ENCODE data around the gene HLA-DPA1.
A peak's percentile ranks its signal among the peaks of the same experiment; 100 is the strongest.

The HLA-DPA1 gene

DNA sequence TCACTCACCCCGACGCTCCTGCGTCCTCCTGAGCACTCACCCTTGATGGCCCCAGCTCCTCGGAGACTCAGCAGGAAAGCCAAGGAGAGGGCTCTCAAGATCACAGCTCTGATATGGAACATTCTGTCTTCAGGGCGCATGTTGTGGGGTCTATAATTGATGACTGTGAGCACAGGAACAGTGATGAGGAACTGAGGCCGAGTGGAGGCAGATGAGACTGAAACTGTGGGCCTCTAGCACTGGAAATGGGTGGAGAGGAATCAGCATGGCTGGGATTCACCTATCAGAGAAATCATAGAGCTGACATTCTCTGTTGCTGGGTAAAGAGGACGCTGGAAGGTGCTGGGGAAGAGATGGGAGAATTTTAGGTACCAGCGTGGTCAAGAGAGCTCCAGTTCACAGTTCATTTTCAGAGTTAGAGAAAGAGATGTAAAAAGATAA, at the start of gene HLA-DPA1:
HLA-DPA1 (minus strand) TSS at position 219 of the 441 bp plus-strand sequence.
- peaks cover 4% of the 10 kb centered on the region for H3K36me3 Mint-ChIP-seq (ENCODE audit: low read depth)
- H3K4me1 Mint-ChIP-seq (ENCODE audit: low read depth): peaks cover 47% of the 10 kb centered on the region
- no peaks in the 10 kb centered on the region for H3K9me3 Mint-ChIP-seq
- H3K27ac Mint-ChIP-seq: peak within 1 kb of the TSS; percentile 50
- H3K27me3 Mint-ChIP-seq: no peaks in the 10 kb centered on the region
- H3K4me3 Mint-ChIP-seq: peak within 1 kb of the TSS; percentile 85

DNA sequence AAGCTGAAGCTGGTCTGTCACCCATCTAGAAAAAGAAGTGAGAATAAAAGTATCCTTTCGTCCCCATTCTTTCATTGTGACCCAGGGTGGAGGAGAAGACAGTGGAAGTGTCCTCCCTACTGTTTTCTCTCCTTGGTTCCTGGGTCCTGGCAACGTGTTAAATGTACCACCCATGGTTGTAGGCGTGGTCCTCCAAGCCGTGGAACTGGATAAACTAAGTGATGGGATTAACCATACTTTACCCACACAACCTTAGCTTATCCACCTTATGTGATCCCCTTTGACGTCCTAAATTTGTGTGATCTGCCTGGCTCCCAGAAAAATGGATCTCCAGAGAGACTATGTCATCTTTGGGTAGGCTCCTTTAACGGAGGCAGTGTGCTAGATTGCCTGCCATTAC, 49.7 kb upstream of the HLA-DPA1 start:
- H3K4me1 Mint-ChIP-seq (ENCODE audit: low read depth): peaks cover 5% of the 10 kb centered on the region
- peaks cover 4% of the 10 kb centered on the region for H3K9me3 Mint-ChIP-seq
- peaks cover 14% of the 10 kb centered on the region for H3K27me3 Mint-ChIP-seq

DNA sequence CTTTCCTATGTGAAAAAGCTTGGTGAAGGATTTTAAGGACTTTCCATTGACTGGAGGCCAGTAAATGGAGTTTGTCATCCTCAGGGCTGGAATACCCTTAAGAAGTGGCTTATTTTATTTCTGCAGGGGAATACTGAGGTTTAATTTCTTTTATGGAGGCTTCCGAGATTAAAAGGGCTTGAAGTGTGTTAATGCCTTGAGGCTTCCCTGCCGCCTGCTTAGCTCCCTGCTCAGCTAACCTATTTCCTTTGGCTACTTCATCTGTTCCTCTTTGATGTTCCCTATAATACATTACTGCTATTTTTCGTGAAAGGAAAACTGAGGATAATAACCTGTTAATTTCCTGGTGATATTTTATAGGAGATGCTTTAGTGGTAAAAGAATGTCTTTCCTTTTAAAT, 46.6 kb upstream of the HLA-DPA1 start:
- Mint-ChIP-seq H3K27ac (no peak overlapping the region), H3K4me1 (ENCODE audit: low read depth) (peaks cover 28% of the 10 kb centered on the region), H3K27me3 (peaks cover 36% of the 10 kb centered on the region), H3K36me3 (ENCODE audit: low read depth) (no peaks in the 10 kb centered on the region), H3K9me3 (peaks cover 4% of the 10 kb centered on the region), H3K4me3 (no peak overlapping the region)

More for the DNA sequence above, 49.7 kb upstream of the HLA-DPA1 start:
- Mint-ChIP-seq H3K27ac (no peak overlapping the region), H3K4me3 (no peak overlapping the region), H3K36me3 (ENCODE audit: low read depth) (no peaks in the 10 kb centered on the region)

DNA sequence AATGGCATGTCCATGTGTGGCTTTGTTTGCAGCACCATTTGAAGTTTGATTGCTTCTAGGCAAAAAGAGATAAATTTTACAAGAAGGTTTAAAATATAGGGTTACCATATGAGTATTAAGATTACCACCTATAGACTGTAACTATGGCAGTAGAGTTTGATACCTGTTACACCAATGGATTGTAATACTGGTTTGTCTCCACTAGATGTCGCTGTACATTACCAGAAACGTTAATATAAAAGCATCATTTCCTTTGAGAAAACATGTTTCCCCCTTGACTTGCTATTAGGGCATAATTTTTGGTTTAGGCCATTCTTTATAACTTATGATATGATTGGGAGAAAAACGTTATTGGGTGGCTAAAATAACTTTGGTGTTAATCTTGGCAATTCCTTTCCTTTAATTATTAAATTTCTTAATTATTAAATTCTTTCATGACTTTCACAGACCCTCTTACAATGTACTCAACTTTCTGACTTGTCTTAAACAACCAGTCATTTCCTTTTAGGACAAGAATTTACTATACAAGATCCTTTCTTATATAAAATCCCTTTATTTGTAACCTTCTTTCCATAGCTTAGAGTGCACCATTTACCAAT, 45.2 kb upstream of the HLA-DPA1 start:
- no peaks in the 10 kb centered on the region for H3K36me3 Mint-ChIP-seq (ENCODE audit: low read depth)
- H3K4me3 Mint-ChIP-seq: no peak overlapping the region
- peaks cover 46% of the 10 kb centered on the region for H3K27me3 Mint-ChIP-seq
- no peak overlapping the region for H3K27ac Mint-ChIP-seq
- H3K9me3 Mint-ChIP-seq: peaks cover under 1% of the 10 kb centered on the region
- peaks cover 37% of the 10 kb centered on the region for H3K4me1 Mint-ChIP-seq (ENCODE audit: low read depth)

DNA sequence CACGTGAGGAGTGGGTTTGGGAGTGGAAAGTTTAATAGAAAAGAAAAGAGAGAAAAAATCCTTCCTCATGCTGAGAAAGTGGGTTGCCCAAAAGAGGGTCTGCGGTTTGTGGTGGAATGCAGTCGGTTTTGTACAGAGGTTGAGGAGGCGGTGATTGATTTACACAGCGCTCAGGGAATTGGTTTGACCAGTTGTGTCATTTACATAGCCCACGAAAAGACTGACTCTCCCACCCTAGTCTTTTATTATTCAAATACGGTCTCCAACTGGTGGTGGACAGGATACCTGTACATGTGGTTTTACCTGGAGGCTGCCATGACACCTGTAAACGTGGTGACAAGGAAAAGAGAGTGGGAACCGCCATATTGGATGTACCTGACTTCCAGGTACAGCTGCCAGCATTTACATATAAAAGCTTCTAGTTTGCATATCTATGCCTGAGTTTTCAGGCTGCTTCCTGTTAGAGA, 44.4 kb upstream of the HLA-DPA1 start:
- no peaks in the 10 kb centered on the region for H3K36me3 Mint-ChIP-seq (ENCODE audit: low read depth)
- H3K9me3 Mint-ChIP-seq: no peaks in the 10 kb centered on the region
- H3K4me1 Mint-ChIP-seq (ENCODE audit: low read depth): peaks cover 41% of the 10 kb centered on the region
- peaks cover 52% of the 10 kb centered on the region for H3K27me3 Mint-ChIP-seq
- H3K27ac Mint-ChIP-seq: no peak overlapping the region
- peak overlapping the region; percentile 41 for H3K4me3 Mint-ChIP-seq

DNA sequence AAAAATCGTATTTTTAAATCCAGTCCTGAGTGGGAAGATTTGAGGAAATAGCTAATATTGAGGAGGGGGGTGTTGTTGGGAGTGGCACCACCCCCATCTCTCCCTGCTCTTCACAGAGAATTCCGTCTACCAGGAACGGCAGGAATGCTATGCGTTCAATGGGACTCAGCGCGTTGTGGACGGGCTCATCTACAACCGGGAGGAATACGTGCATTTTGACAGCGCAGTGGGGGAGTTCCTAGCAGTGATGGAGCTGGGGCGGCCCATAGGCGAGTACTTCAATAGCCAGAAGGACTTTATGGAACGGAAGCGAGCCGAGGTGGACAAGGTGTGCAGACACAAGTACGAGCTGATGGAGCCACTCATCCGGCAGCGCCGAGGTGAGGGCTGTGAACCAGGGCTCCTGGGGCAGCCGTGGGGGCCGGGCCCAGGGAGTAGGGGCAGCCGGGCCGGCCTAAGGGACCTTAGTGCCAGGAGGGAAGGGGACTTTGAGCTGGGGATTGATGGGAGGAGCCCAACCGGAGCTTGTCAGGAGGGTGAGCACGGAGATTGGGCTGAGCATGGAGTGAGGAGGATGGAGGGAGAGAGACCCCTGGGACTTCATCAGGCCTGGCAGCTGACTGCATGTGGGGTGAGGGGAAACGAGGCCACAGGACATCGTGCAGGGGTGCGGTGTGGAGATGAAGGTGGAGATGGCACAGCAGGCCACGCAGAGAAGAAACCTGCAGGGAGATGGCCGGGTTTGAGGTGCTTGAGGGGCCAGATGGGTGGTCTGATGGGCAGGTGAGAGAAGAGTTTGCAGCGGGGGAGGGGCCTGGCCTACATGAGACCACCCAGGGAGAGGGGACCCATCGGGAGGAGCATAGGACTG, 43.6 kb upstream of the HLA-DPA1 start:
- Mint-ChIP-seq H3K27me3 (peaks cover 57% of the 10 kb centered on the region), H3K9me3 (no peaks in the 10 kb centered on the region), H3K4me1 (ENCODE audit: low read depth) (peaks cover 41% of the 10 kb centered on the region), H3K36me3 (ENCODE audit: low read depth) (no peaks in the 10 kb centered on the region), H3K27ac (no peak overlapping the region), H3K4me3 (peak overlapping the region; percentile 41)

DNA sequence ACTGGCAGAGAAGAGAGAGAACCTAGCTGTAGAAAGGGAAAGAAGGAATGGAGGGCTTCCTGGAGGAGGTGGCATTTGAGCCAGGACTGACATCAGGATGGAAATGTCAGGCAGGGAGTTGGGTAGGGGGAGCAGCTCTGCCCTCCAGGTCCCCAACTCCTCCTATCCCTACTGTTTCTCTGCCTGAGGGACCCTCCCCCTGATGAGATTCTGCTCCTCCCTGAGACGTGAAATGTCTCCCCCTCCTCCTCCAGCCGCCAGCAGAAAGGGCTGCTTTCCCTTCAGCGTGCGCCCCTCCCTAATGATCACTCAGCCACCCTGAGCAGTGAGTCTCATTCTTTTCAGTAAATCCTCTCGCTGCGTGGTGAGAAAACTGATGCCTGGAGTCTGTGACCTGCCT, 43.0 kb upstream of the HLA-DPA1 start:
- no peaks in the 10 kb centered on the region for H3K9me3 Mint-ChIP-seq
- H3K27me3 Mint-ChIP-seq: peaks cover 60% of the 10 kb centered on the region
- H3K36me3 Mint-ChIP-seq (ENCODE audit: low read depth): no peaks in the 10 kb centered on the region
- no peak overlapping the region for H3K27ac Mint-ChIP-seq
- no peak overlapping the region for H3K4me3 Mint-ChIP-seq
- H3K4me1 Mint-ChIP-seq (ENCODE audit: low read depth): peaks cover 41% of the 10 kb centered on the region

DNA sequence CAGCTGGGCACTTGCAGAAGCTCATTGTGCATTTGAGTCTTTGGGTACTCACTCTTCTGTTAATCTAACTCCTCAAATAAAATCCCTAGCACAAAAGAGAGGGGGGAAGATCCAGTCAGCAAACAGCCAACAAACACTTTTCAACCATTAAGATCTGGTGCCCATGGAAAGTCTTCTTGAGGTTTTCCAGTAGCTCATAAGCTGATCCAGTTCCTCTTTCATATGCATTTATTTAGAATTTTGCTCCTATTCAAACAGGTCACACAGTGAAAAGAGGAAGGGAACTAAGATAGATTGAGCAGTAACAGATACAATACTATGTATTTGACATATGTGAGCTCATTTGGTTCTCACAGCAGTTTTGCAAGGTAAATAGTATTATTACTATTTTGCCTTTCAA, 41.0 kb upstream of the HLA-DPA1 start:
- Mint-ChIP-seq H3K9me3 (no peaks in the 10 kb centered on the region), H3K27me3 (peaks cover 67% of the 10 kb centered on the region), H3K27ac (no peak overlapping the region), H3K36me3 (ENCODE audit: low read depth) (no peaks in the 10 kb centered on the region), H3K4me1 (ENCODE audit: low read depth) (peaks cover 41% of the 10 kb centered on the region), H3K4me3 (no peak overlapping the region)

DNA sequence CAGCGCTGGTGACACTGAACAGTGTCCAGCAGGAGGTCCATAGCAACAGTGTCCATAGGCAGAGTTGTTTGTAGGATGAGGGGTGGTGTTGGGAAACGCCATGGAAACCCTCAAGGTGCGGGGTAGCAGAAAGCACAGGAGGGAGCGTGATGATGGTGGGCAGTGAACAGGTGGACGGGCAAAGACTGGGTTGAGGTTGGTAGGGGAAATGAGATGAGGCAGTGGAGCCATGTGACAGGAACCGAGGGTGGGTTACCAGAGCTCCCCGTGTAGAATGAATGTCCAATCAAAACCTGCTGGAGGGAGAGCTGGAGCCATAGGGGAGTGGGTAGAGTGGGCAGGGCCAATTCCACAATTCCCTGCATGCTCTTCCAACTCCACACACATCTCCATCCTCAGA, 40.3 kb upstream of the HLA-DPA1 start:
- Mint-ChIP-seq H3K27ac (no peak overlapping the region), H3K36me3 (ENCODE audit: low read depth) (no peaks in the 10 kb centered on the region), H3K9me3 (no peaks in the 10 kb centered on the region), H3K4me3 (no peak overlapping the region), H3K4me1 (ENCODE audit: low read depth) (peaks cover 41% of the 10 kb centered on the region), H3K27me3 (peaks cover 70% of the 10 kb centered on the region)

DNA sequence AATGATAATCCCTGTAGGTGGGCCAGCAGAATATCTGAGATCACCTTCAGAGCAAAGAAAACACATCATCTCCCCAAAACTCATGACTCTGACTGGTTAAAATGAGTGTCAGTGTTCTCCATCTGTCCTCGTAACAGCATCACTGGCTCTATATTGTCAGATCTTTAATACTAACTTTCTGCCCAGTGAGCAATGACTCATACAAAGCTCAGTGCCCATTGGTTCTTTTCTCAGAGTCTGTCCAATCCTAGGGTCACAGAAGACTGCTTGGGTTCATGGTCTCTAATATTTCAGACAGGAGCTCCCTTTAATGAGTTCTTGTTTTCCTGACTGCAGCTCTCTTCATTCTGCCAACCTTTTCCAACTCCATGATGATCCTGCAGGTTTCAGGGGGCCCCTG, 38.7 kb upstream of the HLA-DPA1 start:
- no peaks in the 10 kb centered on the region for H3K9me3 Mint-ChIP-seq
- H3K4me1 Mint-ChIP-seq (ENCODE audit: low read depth): peaks cover 25% of the 10 kb centered on the region
- H3K27ac Mint-ChIP-seq: no peak overlapping the region
- no peaks in the 10 kb centered on the region for H3K36me3 Mint-ChIP-seq (ENCODE audit: low read depth)
- H3K4me3 Mint-ChIP-seq: no peak overlapping the region
- H3K27me3 Mint-ChIP-seq: peaks cover 71% of the 10 kb centered on the region

DNA sequence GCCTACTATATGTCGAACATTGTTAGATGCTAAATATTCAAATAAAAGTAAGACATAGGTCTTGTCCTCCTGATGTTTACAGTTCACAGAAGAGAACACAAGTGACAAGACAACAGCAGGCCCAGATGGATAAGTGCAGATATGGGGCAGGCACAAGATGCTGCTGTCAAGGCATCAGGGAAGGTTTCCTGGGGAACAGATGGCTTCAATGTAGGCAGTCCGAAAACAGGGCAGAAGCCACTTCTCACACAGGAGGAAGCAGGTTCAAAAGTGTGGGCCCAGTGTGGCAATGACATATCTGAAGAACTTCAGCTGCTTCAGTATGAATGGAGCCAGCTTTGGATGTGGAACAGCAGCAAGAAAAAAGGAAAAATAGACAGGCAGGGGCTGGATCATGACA, 34.9 kb upstream of the HLA-DPA1 start:
- Mint-ChIP-seq H3K27ac (no peak overlapping the region), H3K36me3 (ENCODE audit: low read depth) (no peaks in the 10 kb centered on the region), H3K9me3 (no peaks in the 10 kb centered on the region), H3K27me3 (peaks cover 59% of the 10 kb centered on the region), H3K4me3 (no peak overlapping the region), H3K4me1 (ENCODE audit: low read depth) (peaks cover under 1% of the 10 kb centered on the region)

DNA sequence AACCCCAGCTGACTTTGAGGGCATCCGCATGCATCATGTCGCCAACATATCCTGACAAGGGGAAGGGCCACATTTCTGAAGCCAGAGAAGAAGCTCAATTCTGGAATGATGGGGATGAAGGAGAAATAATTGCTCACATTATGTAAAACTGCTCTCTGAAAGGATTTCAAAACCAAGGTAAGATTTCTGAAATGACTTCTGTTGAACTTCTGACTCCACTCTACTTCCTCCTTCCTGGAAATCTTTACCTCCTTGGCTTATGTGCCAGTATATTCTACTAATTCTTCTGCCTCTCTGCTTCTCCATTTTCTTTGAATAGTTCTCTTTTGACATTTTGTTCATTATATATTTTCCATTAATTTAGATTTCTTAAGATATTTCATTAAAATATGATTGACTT, 34.2 kb upstream of the HLA-DPA1 start:
- Mint-ChIP-seq H3K27me3 (peaks cover 54% of the 10 kb centered on the region), H3K4me3 (no peak overlapping the region), H3K4me1 (ENCODE audit: low read depth) (no peaks in the 10 kb centered on the region), H3K27ac (no peak overlapping the region), H3K9me3 (no peaks in the 10 kb centered on the region), H3K36me3 (ENCODE audit: low read depth) (no peaks in the 10 kb centered on the region)

DNA sequence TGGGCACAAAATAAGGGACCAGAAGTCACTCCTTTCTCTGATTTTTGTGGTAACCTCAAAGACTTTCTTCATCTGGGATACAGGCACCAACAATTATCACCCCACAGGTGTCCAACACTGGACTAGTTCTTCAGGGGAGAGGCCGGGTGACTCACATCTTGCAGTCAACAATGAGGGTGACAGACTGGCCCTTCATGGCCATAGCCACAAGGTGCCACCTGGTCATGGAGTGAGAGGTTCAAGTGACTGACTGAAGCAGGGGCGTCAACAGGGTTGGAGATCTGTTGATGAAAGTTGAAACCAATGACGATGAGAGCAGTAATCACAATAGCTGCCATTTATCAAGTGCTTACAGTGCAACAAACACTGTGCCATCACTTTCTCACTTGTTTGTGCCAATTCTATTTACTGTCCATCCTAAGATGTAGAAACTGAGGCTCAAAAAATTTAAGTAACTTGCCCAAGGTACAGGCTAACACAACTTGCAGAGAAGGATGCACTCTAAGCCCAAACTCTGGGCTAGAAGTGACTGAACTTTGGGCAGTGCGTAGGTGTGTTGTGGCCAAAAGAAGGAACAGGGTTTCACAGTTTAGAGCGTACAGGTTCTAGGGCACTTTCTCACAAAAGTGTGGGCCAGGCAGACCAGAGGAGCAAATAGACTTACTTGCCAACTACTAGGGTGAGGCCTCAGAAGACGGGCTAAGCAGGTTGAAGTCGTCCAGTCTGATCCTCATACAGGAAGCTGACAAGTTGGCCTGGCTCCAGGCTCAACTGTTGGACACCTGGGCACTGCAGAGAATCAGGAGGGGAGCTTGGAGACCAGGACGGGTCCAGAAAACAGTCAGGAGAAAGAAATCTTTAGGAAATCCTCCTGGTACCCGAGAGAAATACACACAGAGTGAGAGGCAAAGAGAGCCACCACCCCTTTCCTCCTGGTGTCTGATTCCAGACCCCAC, 32.7 kb upstream of the HLA-DPA1 start:
- peaks cover 11% of the 10 kb centered on the region for H3K9me3 Mint-ChIP-seq
- peaks cover 51% of the 10 kb centered on the region for H3K27me3 Mint-ChIP-seq
- no peak overlapping the region for H3K27ac Mint-ChIP-seq
- H3K4me1 Mint-ChIP-seq (ENCODE audit: low read depth): no peaks in the 10 kb centered on the region
- H3K36me3 Mint-ChIP-seq (ENCODE audit: low read depth): no peaks in the 10 kb centered on the region
- no peak overlapping the region for H3K4me3 Mint-ChIP-seq

DNA sequence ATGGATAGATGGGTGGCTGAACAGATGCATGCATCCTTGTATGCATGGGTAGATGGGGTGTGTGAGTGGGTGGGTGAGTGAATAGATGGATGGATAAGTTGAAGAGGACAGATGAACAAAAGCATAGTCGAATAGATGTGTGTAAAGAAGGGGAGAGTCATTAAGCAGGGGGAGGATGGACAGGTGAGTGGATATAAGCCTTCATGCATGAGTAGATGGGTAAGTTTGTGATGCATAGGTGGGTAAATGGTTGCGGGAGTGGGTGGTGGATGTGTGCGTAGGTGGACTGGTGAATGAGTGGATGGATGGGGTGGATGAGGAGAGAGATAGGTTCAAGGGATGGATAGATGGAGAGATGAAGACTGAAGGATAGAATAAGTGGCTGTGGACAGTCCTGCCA, 31.9 kb upstream of the HLA-DPA1 start:
- Mint-ChIP-seq H3K4me3 (no peak overlapping the region), H3K27ac (peak overlapping the region; percentile 5), H3K4me1 (ENCODE audit: low read depth) (no peaks in the 10 kb centered on the region), H3K9me3 (peaks cover 17% of the 10 kb centered on the region), H3K27me3 (peaks cover 46% of the 10 kb centered on the region), H3K36me3 (ENCODE audit: low read depth) (no peaks in the 10 kb centered on the region)

All from stimulated activated naive CD8-positive, alpha-beta T cell treated with anti-CD3 and anti-CD28 coated beads, Interleukin-15, Interleukin-2, amounts not matched to agents 100 ng/mL and 50 ng/mL, for 24 hours (primary cell).